Ovary (tissue), 9 donors: ENCODE results near the gene APEX1. TPM values are rescaled to one million over a fixed set of nuclear protein-coding genes. Genes with fewer than 3 reads are reported as not detected.

Source experiments
- DNase-seq, 5 donors: peaks; one replicate each; pipeline ENCODE4 v3.0.0-alpha.2; 2019 to 2020
- H3K27ac ChIP-seq, 2 donors: fragments of 200-600 bp; one replicate each; pipeline versions ENCODE4 v1.5.1 to v1.8.0; 2019 to 2022
- H3K27me3 ChIP-seq: fragments of 200-600 bp; one replicate; pipeline ENCODE4 v1.8.0; 2022
- H3K36me3 ChIP-seq: fragments of 200-600 bp; sonication (generic); one replicate; pipeline ENCODE4 v1.5.1; 2019
- H3K4me1 ChIP-seq: one replicate; pipeline ENCODE4 v1.8.1; 2013; ENCODE audit warnings: mild to moderate bottlenecking, moderate library complexity; ENCODE audit not compliant: insufficient read depth
- H3K4me3 ChIP-seq: fragments of 200-600 bp; sonication (generic); one replicate; pipeline ENCODE4 v1.5.1; 2017
- H3K9me3 ChIP-seq, 2 donors: fragments of 200-600 bp in 1 of 2; sonication (generic) in 1 of 2; one replicate each; pipeline versions ENCODE4 v1.5.1 to v1.8.1; 2013 to 2019; ENCODE audit warnings: mild to moderate bottlenecking in 1 of 2, moderate library complexity in 1 of 2
- CTCF ChIP-seq, 3 donors: fragments of 450-650 bp in 2 of 3; fragments of 200-600 bp in 1 of 3; IDR thresholded peaks; one replicate each; pipeline versions ENCODE4 v1.5.1 to v1.8.0; 2016 to 2022; ENCODE audit warnings: antibody characterized with exemption in 3 of 3, mild to moderate bottlenecking in 1 of 3
- EP300 ChIP-seq: sonication (generic); formaldehyde crosslinking; IDR thresholded peaks from one replicate; pipeline ENCODE4 v1.6.1; 2017; ENCODE audit warnings: antibody characterized with exemption
- POLR2A ChIP-seq: fragments of 450-650 bp; IDR thresholded peaks from one replicate; pipeline ENCODE4 v1.6.1; 2017; ENCODE audit warnings: antibody characterized with exemption, mild to moderate bottlenecking, moderate library complexity
- WGBS, 3 donors: extraction: QIAGEN DNeasy Blood & Tissue Kit in 1 of 3; methylation state at CpG; one replicate each; pipeline versions ENCODE4 v1.1.5 to v1.1.7; 2013 to 2017; 5-methylcytosine and 5-hydroxymethylcytosine counted together
- intact Hi-C, 4 donors: fragments of 100-400 bp; cut with DNase I; formaldehyde crosslinking; loops; one replicate each; pipeline versions ENCODE4 v1.11.0 to v1.15.1; 2022 to 2023
- polyA plus RNA-seq, 2 donors: library from polyadenylated mRNA; stranded (reverse); fragments of 200-250 nt in 1 of 2; fragments of 350-450 nt in 1 of 2; fragmentation: Illumina TruSeq in 1 of 2; extraction: RNeasy Lipid Tissue Mini Kit (QIAGEN cat#74804) in 1 of 2; gene quantifications; one replicate each; pipeline ENCODE4 v1.2.3, GENCODE V29; 2013 to 2014
- total RNA-seq, 7 donors: library from RNA; depleted of rRNA in 2 of 7; stranded (reverse); fragments of >200 nt in 2 of 7; fragmentation: NEBNext Ultra II Directional in 3 of 7; extraction: Animal tissue kit (Norgen Biotek cat#: 25700) in 3 of 7; gene quantifications; one replicate each; pipeline versions ENCODE4 v1.1.0 to v1.2.4, GENCODE V29; 2016 to 2023
- donor health status: DM: no; HTN: no; CAD: no; lungs with moderate emphysema.
- donor health status: DM: no; HTN: no; CAD: no.
- donor health status: Bipolar disorder and iron deficiency.
- donor health status: DM: yes; HTN: yes; CAD: no.
- donor health status: DM: no; HTN: no; CAD: no.
- donor health status: DM: yes; HTN: yes; CAD: no.

The APEX1 gene
- total and polyA plus RNA-seq, 9 donors = 141 to 292 (median 170) TPM

GRCh38 chr14:20417250-20418186 is 37.5 kb upstream of the APEX1 start:
- Histone ChIP-seq H3K4me3 (no peak overlapping the region), H3K27ac (no peak overlapping the region), H3K4me1 (no peaks in the 10 kb centered on the region), H3K36me3 (no peaks in the 10 kb centered on the region), H3K9me3 (no peaks in the 10 kb centered on the region), H3K27me3 (no peaks in the 10 kb centered on the region)
- intact Hi-C loops = no loop called here
- TF ChIP-seq CTCF (IDR thresholded peaks at IDR 0.05) (no peak), POLR2A (no peak), EP300 (no peak)
- 61 to 74% (median 73%) methylated on average over 7 of the region's 7 CpGs for WGBS, 3 donors
- DNase-seq = no peak

DNA sequence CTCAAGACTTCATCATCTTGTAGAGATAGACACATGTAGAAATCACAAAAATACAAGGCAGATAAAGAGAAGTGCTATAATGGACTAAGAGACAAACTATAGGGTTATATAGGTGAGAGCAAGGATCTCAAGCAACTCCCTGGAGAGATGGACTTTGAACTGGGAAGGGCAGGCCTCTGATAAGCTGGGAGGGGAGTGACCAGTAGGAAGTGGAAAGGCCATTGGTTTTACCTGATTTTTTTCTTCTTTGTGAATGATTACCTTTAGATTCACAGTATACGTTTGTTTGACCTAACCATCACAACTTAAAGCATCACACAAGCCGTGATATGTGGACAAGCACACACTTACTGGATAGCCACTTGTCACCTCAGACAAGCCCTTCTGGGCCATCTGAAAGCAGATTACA is 36.5 kb upstream of the APEX1 start:
- no peak overlapping the region for H3K27ac ChIP-seq
- H3K4me3 ChIP-seq = no peak overlapping the region
- no peak for DNase-seq
- no peaks in the 10 kb centered on the region for H3K27me3 ChIP-seq
- no peaks in the 10 kb centered on the region for H3K9me3 ChIP-seq
- 90 to 94% (median 92%) methylated on average over 2 of the region's 2 CpGs for WGBS, 3 donors
- TF ChIP-seq POLR2A = no peak
- TF ChIP-seq CTCF (IDR thresholded peaks at IDR 0.05) = no peak
- TF ChIP-seq EP300 = no peak
- intact Hi-C loops = no loop called here
- H3K4me1 ChIP-seq = no peaks in the 10 kb centered on the region
- no peaks in the 10 kb centered on the region for H3K36me3 ChIP-seq

DNA sequence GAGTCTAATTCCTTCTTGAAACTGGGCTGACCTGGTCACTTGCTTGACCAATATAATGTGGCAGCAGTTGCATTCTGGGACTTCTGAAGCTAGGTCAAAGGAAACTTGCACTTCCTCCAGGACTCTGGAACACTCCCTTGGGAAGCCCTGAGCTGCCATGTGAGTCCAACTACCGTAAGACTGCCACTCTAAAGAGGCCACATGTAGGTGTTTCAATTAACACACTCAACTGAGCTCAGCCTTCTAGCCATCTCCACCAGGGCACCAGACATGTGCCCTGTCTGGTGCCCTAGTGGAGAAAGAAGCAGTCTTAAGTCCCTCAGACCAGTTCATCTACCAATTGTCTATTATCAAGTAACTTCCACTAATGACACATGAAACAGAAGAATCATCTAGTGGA is 35.6 kb upstream of the APEX1 start:
- no peak for TF ChIP-seq EP300
- TF ChIP-seq POLR2A = no peak
- TF ChIP-seq CTCF (IDR thresholded peaks at IDR 0.05) = no peak
- H3K27me3 ChIP-seq = no peaks in the 10 kb centered on the region
- no peaks in the 10 kb centered on the region for H3K4me1 ChIP-seq
- no peaks in the 10 kb centered on the region for H3K36me3 ChIP-seq
- H3K4me3 ChIP-seq = no peak overlapping the region
- H3K9me3 ChIP-seq = no peaks in the 10 kb centered on the region
- no peak overlapping the region for H3K27ac ChIP-seq
- WGBS, 3 donors = 75 to 85% (median 78%) methylated on average over 1 of the region's 1 CpG
- no peak for DNase-seq
- intact Hi-C loops = no loop called here

GRCh38 chr14:20421267-20421666 is 33.8 kb upstream of the APEX1 start:
- Histone ChIP-seq H3K36me3 (no peaks in the 10 kb centered on the region), H3K27ac (no peak overlapping the region), H3K4me1 (no peaks in the 10 kb centered on the region), H3K27me3 (no peaks in the 10 kb centered on the region), H3K4me3 (no peak overlapping the region), H3K9me3 (no peaks in the 10 kb centered on the region)
- intact Hi-C loops = no loop called here
- TF ChIP-seq CTCF (IDR thresholded peaks at IDR 0.05) (no peak), POLR2A (no peak)
- no peak for DNase-seq
- 16 to 33% (median 27%) methylated on average over 2 of the region's 2 CpGs for WGBS, 3 donors
